GM19463 (cell line): Measurements from ENCODE around the gene MAB21L1.

Experiments used
- ATAC-seq: cut with Tn5 transposase; IDR thresholded peaks from one replicate; pipeline ENCODE4 v1.9.1; 2021; ENCODE audit warnings: mild to moderate bottlenecking, moderate library complexity; ENCODE audit not compliant: unreplicated experiment

MAB21L1 gene

GRCh38 chr13:35449821-35450220, 26.7 kb downstream of the MAB21L1 start:
- ATAC-seq, result no peak

- no peak for ATAC-seq
Measured at GRCh38 chr13:35448465-35448864, 28.0 kb downstream of the MAB21L1 start.
